Hepatocyte (in vitro differentiated cells): ENCODE measurements around the gene ADORA2A. TPM values are rescaled to one million over a fixed set of nuclear protein-coding genes. Genes with fewer than 3 reads are reported as not detected.

Experiments
- DNase-seq: peaks from one replicate; pipeline ENCODE4 v3.0.0-alpha.2; 2016; ENCODE audit warnings: low spot score
- H2AFZ ChIP-seq: fragments of 200-600 bp; sonication (generic); 2 replicates; pipeline ENCODE4 v1.6.0; 2016; ENCODE audit warnings: antibody characterized with exemption, mild to moderate bottlenecking
- H3K27ac ChIP-seq: fragments of 200-600 bp; sonication (generic); 2 replicates; pipeline ENCODE4 v1.5.1; 2016; ENCODE audit warnings: mild to moderate bottlenecking
- H3K27me3 ChIP-seq: fragments of 200-600 bp; sonication (generic); 2 replicates; pipeline ENCODE4 v1.6.1; 2016
- H3K36me3 ChIP-seq: fragments of 200-600 bp; sonication (generic); replicated peaks from 2 replicates; pipeline ENCODE4 v1.5.1; 2016; ENCODE audit warnings: low read depth; ENCODE audit not compliant: insufficient read depth
- H3K4me1 ChIP-seq: fragments of 200-600 bp; sonication (generic); 2 replicates; pipeline ENCODE4 v1.5.1; 2016; ENCODE audit warnings: mild to moderate bottlenecking, moderate library complexity; ENCODE audit not compliant: insufficient read depth
- H3K4me2 ChIP-seq: fragments of 200-600 bp; sonication (generic); 2 replicates; pipeline ENCODE4 v1.6.0; 2016
- H3K4me3 ChIP-seq: fragments of 200-600 bp; sonication (generic); 2 replicates; pipeline ENCODE4 v1.5.1; 2016; ENCODE audit warnings: mild to moderate bottlenecking
- H3K79me2 ChIP-seq: fragments of 200-600 bp; sonication (generic); 2 replicates; pipeline ENCODE4 v1.6.0; 2017; ENCODE audit warnings: mild to moderate bottlenecking
- H3K9me2 ChIP-seq: fragments of 200-600 bp; sonication (generic); replicated peaks from 2 replicates; pipeline ENCODE4 v1.6.0; 2017; ENCODE audit warnings: mild to moderate bottlenecking; ENCODE audit not compliant: insufficient read depth
- H3K9me3 ChIP-seq: fragments of 200-600 bp; sonication (generic); 2 replicates; pipeline ENCODE4 v1.5.1; 2016; ENCODE audit warnings: low read depth, mild to moderate bottlenecking
- H4K20me1 ChIP-seq: fragments of 200-600 bp; sonication (generic); 2 replicates; pipeline ENCODE4 v1.6.0; 2016; ENCODE audit warnings: mild to moderate bottlenecking; ENCODE audit not compliant: insufficient read depth, poor library complexity, severe bottlenecking
- CTCF ChIP-seq: fragments of 200-600 bp; sonication (generic); IDR thresholded peaks from 2 replicates; pipeline ENCODE4 v1.5.1; 2016; ENCODE audit warnings: antibody characterized with exemption, mild to moderate bottlenecking; ENCODE audit not compliant: poor library complexity
- EZH2 ChIP-seq: fragments of 200-600 bp; sonication (generic); IDR thresholded peaks from 2 replicates; pipeline ENCODE4 v1.6.1; 2016; ENCODE audit warnings: antibody characterized with exemption, mild to moderate bottlenecking, borderline replicate concordance
- EZH2phosphoT487 ChIP-seq: fragments of 200-600 bp; sonication (generic); IDR thresholded peaks from one replicate; pipeline ENCODE4 v1.6.1; 2018; ENCODE audit warnings: antibody characterized with exemption, mild to moderate bottlenecking, low read depth, moderate library complexity; ENCODE audit not compliant: unreplicated experiment, severe bottlenecking
- WGBS: methylation state at CpG from one replicate; pipeline ENCODE4 v1.1.6; 2016; ENCODE audit warnings: low lambda C conversion rate; ENCODE audit errors: missing lambda C conversion rate; 5-methylcytosine and 5-hydroxymethylcytosine counted together
- polyA plus RNA-seq: library from polyadenylated mRNA; unstranded; fragments of >200 nt; fragmentation: Nextera tagmentation; extraction: Ambion mirVana; gene quantifications from 2 replicates; pipeline ENCODE4 v1.2.1, GENCODE V29; 2016
- total RNA-seq: library from RNA; depleted of rRNA; stranded (reverse); fragments of >200 nt; gene quantifications from 2 replicates; pipeline ENCODE4 v1.2.3, GENCODE V29; 2014

Gene ADORA2A
- total and polyA plus RNA-seq, 2 experiments from 2014 or later = 1.2 to 3.3 TPM

GRCh38 chr22:24420977-24421343 lies 6.4 kb upstream of the ADORA2A start:
- Histone ChIP-seq H3K4me3 (no peak overlapping the region), H3K9me3 (no peaks in the 10 kb centered on the region), H3K79me2 (no peaks in the 10 kb centered on the region), H3K9me2 (no peaks in the 10 kb centered on the region), H4K20me1 (no peaks in the 10 kb centered on the region), H2AFZ (no peak overlapping the region), H3K27ac (no peak overlapping the region), H3K4me2 (no peak overlapping the region), H3K27me3 (peaks cover 19% of the 10 kb centered on the region), H3K36me3 (no peaks in the 10 kb centered on the region), H3K4me1 (peaks cover 8% of the 10 kb centered on the region)
- DNase-seq = no peak
- 83% methylated on average over 11 of the region's 11 CpGs for WGBS
- TF ChIP-seq EZH2phosphoT487 = no peak
- TF ChIP-seq EZH2 = no peak
- no peak for TF ChIP-seq CTCF

GRCh38 chr22:24421428-24421931 lies 5.9 kb upstream of the ADORA2A start:
- TF ChIP-seq EZH2phosphoT487 (no peak), CTCF (peak; percentile 44)
- H3K4me3 ChIP-seq = no peak overlapping the region
- peak; percentile 36 for DNase-seq
- H3K79me2 ChIP-seq = no peaks in the 10 kb centered on the region
- H3K36me3 ChIP-seq = no peaks in the 10 kb centered on the region
- H3K27ac ChIP-seq = no peak overlapping the region
- no peaks in the 10 kb centered on the region for H3K9me3 ChIP-seq
- no peak overlapping the region for H3K4me2 ChIP-seq
- peaks cover 24% of the 10 kb centered on the region for H3K27me3 ChIP-seq
- WGBS = 47% methylated on average over 9 of the region's 9 CpGs
- H4K20me1 ChIP-seq = no peaks in the 10 kb centered on the region
- H3K9me2 ChIP-seq = no peaks in the 10 kb centered on the region
- peaks cover 8% of the 10 kb centered on the region for H3K4me1 ChIP-seq
- H2AFZ ChIP-seq = no peak overlapping the region

- TF ChIP-seq EZH2phosphoT487 (no peak), CTCF (no peak), EZH2 (no peak)
- WGBS = 92% methylated on average over 3 of the region's 5 CpGs
- Histone ChIP-seq H4K20me1 (no peaks in the 10 kb centered on the region), H3K27ac (no peak overlapping the region), H3K79me2 (no peaks in the 10 kb centered on the region), H3K9me3 (no peaks in the 10 kb centered on the region), H3K4me2 (no peak overlapping the region), H2AFZ (no peak overlapping the region), H3K9me2 (no peaks in the 10 kb centered on the region), H3K4me1 (peaks cover 8% of the 10 kb centered on the region), H3K4me3 (no peak overlapping the region), H3K36me3 (no peaks in the 10 kb centered on the region), H3K27me3 (peaks cover 24% of the 10 kb centered on the region)
- DNase-seq = no peak
Measured at GRCh38 chr22:24422102-24422665, 5.2 kb upstream of the ADORA2A start.
